ENCODE data around the gene KRT73.
"Not testable (repeated sequence)": the region's sequence is repeated elsewhere in the genome, so short reads cannot be mapped to it uniquely, and the experiment has no call there.

The KRT73 gene

DNA sequence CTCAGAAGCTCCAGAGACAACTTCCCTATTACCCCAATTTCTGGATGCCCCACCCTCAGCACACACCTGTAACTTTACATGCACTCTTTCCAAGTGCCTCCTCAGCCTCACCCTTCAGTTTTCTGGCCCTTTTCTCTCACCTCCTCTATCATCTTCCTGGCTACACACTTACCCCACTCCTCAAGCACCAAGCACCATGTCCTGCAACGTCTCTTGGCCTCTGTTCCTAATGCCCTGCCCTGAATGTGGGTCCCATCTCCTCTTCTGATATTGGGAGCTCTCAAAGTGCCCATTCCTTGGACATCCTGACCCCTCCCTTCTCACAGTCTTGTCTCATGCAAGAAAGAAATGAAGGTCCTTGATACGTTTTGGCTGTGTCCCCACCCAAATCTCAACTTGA, 18.3 kb downstream of the KRT73 start:
- no peak for DNase-seq

DNA sequence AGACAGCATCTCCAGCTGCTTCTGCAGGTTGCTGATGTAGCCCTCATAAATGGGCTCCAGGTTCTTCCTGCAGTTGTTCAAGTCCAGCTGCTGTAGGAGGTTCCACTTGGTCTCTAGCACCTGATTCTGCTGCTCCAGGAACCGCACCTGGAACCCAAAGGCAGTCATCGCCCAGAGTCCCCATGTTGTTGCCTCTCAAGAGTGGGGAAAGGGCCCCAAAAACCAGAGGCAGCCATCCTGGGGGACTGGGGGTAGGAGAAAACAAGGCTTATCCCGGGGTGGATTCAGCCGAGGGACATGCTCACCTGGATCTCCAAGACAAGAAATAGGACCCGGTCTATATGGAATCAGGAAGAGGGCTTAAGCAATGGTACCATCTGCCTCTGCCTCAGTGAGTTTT, 19.4 kb downstream of the KRT73 start:
- no peak for DNase-seq

DNA sequence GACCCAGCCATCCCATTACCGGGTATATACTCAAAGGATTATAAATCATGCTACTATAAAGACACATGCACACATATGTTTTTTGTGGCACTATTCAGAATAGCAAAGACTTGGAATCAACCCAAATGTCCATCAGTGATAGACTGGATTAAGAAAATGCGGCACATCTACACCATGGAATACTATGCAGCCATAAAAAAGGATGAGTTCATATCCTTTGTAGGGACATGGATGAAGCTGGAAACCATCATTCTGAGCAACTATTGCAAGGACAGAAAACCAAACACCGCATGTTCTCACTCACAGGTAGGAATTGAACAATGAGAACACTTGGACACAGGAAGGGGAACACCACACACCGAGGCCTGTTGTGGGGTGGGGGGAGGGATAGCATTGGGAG, 24.1 kb downstream of the KRT73 start:
- DNase-seq = not testable (repeated sequence)

DNA sequence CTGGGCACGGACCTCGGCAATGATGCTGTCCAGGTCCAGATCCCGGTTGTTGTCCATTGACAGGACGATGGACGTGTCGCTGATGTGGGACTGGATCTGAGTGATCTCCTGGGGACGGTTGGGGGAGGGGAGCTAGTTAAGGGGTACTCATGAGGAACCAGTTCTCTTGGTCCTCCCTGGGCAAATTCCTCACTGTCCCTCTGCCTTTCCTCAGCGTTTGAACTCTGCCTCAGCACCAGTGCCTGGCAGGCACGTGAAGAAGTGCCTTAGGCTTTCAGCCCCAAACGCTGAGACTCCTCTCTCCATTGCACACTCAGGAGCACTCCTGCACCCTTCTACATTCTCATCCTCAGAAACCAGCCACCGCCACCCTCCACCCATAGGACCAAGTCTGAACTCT, 26.8 kb downstream of the KRT73 start:
- no peak for DNase-seq

DNA sequence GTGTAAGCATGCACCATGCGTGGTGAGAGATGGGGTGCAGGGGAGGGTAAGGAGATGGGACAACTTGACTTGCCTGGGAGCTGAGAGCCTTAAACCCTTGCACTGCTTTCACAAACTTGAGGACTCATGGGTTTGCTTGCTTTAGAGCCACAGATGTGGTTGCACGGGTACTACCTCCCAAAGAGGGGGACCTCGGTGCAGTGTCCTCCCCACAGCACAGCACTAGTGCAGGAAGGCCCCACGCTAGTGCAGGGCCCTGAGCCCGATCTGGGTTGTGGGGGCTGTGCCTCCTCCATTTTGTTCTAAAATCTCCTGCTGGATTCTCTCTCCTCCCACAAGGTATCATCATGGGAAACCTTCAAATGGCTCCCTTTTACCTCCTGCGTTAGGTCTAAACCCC, 28.3 kb downstream of the KRT73 start:
- DNase-seq = no peak

DNA sequence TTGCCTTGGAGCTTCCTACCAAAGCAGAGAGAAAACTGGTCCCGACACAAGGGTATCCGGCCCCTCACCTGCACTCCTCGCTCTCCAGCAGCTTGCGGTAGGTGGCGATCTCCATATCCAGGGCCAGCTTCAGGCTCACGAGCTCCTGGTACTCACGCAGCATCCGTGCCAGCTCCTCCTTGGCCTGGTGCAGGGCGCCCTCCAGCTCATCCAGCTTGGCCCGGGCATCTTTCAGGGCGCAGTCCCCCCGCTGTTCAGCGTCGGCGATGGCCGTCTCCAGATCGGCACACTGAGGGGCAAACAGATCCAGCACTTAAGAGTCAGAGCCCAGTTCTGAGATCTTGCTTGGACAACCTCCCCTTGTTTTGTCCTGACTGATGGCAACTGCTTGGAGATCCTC, 30.8 kb downstream of the KRT73 start:
- DNase-seq = no peak

DNA sequence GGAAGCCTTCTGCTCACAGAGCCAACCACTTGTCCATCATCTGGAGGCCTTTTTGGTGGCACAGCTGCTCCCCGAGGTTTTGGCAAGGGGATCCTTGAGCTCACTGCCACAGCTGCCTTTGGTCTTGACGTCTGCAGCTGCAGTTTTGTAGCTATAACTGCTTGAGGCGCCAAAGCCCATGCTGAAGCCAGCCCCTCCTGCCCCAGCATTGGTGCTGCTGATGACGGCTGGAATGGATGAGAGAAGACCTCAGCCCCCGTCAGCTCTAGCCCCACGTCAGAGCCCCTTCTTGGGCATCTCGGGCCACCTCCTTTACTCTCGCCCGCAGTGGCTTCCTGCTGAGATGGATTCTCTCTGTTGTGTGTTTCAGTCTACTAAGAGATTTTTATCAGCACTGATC, 32.4 kb downstream of the KRT73 start:
- no peak for DNase-seq

DNA sequence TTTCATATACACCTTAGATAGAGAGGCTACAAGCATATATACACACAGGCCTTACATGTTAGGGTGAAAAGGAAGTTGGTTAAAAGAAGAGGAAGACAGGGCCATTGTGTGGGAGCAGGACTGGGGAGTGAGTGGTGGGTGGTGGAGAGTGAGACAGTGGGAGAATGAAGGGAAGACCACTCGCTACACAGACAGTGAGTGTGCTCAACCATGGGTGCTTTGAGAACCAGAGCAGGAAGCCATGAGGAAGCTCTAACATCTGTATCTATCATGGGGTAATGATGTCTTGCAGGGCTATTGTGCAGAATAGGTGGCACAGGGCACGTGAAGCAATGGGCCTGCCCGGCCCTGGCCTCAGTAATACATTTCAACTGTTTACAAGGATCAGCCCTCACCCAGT, 33.3 kb downstream of the KRT73 start:
- no peak for DNase-seq

DNA sequence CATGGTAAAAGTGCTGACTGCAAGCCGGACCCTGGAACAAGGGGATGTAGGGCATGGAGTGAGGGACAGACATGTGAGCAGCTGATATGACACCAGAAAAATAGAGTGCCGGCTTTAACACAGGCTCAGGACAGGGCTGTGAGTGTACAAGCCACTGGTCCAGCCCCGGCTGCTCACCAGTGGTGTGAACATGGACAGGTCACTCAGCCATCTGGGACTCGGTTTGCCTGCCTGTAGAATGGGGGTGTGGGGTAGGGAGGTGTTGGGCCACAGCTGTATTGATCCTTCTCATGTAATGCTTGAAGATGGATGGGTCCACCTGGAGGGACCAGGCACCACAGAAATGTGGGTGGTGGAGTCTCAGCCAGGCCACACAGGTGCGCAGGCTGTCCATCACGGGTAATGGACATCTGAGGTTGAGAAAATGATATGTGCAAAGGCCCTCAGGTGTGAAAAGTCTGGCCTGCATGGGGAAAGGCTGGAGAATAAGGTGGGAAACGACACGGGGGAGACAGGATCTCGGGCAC, 34.1 kb downstream of the KRT73 start:
- no peak for DNase-seq

DNA sequence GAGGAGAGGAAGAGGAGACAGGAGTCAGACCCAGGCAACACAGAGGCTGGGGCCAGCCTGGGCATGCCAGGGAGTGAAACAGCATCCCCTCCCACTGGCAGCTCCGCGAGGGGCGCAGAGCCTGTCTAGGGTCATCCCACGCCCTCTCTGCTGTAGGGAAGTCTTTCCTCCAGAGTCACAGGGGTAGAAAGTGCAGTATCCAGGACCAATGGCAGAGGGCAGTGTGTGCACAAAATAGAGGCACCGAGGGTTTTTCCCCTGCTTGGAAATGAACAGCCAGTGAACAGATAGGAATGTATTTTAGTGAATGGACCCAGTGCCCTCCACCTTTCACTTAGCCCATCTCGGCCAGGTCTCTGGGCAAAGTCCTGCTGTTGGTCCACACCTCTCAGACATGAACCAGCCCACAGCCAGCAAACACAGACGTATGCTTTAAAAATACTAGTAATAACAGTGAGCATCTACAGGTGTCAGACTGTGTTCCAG, 35.3 kb downstream of the KRT73 start:
- DNase-seq = peak in 9 of 14 donors; percentile 2 to 43 (median 14)

DNA sequence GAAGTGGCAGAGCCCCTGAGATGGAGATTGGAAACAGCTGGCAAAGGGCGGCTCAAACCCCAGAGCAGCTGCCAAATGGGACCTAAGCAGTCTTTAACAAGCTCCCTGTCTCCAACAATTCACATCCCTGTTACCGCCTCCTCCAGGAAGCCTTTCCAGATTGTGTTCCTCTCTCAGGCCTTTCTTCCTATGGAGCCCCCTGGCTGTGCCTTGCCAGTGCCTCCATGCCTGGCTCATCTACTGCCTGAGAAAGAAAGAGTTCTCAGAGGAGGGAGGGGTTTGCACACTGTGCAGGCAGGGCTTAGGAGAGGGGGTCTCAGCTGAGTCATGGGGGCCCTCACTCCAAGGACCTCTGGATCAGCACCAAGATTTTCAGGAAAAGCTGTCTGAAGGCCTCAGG, 35.9 kb downstream of the KRT73 start:
- DNase-seq = no peak

DNA sequence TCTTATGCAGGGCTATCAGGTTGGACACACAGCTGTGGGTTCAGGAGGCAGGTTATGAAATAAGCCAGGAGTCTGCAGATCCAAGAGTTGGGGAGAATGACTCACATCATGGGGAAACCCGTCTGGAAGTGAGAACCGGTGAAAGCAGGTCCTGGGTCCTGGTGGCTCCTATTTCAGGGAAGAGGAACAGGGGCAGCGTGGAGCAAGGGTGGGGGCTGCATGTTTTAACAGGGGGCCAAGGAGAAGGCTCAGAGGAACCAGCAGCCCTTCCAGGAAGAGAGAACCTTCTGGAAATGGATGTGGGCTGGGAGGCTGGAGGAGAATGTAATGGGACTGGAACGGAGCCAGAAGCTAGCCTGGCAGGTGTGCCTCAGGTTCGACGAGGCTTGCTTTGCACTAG, 36.9 kb downstream of the KRT73 start:
- no peak for DNase-seq

DNA sequence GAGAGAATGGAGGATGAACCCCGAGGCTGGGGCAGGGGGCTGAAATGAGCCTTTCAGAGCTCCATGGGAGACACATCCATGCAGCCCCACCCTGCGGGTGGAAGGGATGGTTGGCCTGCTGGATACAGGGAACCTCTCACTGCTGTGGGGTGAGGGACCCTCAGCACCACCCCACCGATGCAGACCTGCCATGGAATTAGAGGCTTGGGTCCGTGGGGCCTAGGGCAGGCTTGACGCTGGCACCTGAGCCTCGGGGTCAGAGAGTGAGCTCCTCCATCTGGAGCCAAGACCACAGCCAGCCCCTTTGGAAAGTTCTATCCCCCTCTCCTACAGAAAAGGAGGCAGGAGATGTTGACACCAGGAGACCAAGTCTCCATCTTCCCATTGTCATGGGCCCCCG, 37.3 kb downstream of the KRT73 start:
- no peak for DNase-seq

DNA sequence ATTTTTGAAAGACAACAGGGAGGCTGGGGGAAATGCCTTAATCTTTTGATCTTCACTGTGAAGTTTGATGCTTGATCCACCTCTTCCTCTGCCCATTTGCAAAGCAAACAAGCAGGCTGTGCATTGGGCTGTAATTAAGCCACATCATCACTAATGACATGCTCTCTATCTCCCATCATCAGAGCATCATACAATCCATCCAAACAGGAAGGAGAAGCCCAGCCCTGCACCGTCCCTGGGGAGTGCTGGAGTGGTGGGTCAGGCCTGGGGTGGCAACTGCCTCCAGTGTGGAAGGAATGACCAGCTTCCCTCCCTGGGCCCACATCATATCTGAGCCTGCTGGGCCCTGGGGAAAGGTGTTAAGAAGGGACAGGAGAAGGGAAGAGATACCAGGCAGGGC, 37.9 kb downstream of the KRT73 start:
- no peak for DNase-seq

DNA sequence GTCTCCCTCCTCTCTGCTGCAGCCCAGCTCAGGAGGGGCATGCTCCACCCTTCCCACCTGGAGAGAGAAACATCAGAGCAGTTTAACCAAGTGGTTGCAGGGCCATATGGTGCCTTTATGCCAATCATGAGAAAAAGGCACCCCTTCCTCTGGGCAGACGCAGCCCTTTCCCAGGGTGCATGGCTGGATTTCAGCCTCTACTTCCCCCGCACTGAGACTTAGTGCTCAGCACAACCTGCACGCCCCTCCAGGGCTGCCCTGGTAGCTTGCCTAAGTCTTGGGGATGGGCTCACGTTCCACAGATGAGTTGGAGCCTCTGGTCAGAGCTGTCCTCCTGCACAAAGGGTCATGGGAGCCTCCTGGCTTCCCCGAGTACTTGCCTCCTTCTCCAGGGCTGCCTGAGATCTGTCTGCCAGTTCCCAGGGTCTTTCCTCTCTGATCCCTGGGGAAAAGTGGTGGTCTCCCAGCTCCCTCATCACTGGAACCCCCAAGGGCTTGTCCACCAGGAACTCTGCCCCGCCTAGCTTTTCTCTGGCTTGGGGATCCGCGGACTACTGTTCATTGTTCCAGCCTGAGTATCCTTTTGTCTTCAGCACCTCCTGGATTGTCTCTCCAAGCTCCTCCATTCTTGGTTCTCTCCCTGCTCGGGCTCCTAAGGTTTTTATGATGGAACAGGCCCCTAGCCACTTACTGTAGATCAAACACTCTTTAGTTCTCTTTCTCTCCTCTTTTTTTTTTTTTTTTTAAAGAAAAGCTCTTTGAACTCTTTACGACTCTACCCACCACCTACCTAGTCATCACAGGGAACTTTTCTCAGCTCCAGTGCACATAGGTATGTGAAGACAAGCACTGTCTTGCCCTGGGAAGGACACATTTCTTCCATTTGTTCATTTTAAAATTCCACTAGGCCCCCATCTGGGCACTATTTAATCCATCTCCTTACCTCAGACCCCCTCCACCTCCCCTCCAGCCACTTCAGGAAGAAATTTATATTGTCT, 38.6 kb downstream of the KRT73 start:
- no peak for DNase-seq

DNA sequence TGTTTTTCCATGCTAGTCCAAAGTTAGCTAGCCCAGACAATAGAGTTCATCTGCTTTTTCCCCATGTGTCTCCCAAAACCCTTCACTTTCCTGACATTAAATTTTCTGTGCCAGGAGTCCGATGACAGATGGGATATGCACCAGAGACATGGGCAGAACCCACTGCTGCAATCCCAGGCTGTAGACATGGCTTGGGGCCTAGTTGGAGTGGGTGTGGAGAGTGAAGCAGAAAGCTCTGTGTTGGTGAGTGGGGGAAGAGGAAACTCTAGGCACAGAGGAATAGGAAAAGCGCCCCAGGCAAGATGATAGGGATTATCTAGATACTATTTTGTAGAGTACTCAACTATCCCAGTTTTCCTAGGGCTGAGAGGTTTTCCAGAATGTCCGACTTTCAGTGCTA, 39.9 kb downstream of the KRT73 start:
- no peak for DNase-seq

DNA sequence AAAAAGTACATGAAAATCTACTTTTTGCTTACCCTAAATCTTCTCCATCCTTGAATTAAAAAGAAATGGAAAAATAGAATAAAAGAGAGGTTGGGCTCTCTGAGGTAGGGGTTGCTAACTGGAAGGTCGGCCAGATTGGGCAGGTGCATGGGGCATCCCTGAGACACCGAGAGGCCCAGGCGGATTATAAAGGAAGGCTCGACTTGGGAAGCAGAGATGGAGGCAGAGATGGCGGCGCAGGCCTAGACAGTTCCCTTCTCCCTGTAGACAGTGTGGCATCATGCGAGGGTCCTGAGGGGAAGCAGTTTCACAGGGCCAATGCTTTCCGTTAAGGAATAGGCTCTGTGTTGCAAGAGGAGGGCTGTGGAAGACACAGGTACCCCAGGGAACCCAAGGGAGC, 41.0 kb downstream of the KRT73 start:
- no peak for DNase-seq

DNA sequence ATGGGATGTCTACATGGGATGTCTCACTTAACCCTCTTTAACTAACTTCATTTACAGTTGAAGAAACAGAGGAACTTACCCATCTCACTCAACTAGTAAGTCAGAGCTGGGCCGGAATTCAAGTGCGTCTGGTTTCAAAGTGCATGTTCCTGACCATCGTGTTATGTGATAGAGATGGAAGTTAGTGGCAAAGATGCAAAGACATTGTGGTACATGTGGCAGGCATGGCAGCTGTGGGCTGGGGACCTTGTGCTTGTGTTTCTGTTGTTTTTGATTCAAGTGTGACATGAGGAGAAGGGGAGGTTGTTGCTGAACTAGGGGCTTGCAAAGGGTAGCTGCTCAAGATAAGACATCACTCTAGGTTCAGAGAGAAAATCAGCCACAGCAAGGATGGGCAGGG, 42.4 kb downstream of the KRT73 start:
- DNase-seq = no peak

DNA sequence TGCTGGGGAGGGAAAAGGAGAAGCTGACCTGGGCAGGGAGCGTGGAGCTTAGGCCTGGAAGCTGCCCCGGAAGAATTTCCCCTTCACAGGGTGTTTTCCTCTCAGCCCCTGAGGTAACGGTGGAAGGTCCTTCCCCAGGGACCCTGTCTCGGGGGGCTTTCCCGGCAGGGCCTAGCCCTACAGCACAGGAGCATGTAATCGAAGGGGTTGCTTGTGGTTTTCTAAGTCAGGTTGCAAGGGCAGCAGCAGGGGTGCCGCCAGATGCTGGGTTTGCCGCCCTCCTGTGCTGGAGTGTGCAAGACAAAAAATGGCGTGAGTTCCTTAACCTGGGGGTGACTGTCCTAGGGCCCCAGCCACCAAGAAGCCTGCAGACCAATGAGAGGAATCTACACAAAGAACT, 43.1 kb downstream of the KRT73 start:
- DNase-seq = no peak

DNA sequence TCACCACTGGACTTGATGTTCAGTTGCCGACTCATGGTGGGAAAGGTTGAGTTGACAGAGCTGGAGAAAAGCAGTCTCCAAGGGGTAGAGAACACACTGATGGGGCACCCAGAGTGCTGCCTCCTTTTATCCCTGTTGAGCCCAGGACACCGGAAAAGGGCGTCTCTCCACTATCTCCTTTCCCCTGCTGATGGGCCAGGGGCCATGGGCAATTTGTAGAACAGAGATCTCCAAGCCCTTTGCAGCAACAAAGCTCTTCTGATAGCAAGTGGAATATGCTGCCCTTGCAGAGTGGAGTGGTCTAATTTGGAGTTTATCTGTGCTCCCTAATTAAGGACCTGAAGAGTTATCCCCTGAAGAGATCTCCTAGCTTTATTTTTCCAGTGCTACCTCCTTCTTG, 44.6 kb downstream of the KRT73 start, which contains the start of gene KRT74:
Gene KRT74 (minus strand): TSS at position 101 of the 400 bp plus-strand sequence. CDS start 66 bp downstream, at position 35.
- no peak for DNase-seq

DNA sequence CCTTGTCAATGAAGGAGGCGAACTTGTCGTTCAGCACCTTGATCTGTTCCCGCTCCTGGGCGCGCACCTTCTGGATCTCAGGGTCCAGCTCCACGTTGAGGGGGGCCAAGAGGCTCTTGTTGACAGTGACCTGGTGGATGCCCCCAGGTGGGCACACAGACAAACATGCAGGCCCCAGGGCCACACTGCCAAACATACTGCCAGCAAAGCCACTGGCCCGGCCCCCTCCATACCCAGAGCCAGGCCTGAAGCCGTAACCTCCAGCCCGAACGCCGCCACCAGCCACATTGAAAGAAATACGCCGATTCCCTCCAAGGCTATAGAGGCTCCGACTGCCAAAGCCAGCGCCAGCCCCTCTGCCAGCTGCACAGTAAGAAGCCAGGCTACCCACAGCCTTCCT, 45.1 kb downstream of the KRT73 start:
- DNase-seq = no peak

DNA sequence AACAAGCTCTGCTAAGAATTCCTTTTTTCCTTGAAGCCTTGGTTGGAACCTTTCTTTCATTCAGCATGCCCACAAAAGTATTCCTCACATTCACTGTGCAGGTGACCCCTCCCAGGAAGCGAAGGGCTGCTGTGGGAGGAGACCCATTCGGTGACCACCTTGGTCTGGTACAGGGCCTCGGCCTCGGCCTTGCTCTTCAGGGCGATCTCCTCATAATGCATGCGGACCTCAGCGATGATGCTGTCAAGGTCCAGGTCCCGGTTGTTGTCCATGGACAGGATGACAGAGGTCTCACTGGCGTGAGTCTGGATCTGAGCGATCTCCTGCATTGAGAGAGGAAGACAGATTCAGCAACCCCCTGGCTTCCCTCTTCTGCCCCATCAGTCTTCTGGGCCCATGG, 47.8 kb downstream of the KRT73 start:
- no peak for DNase-seq

DNA sequence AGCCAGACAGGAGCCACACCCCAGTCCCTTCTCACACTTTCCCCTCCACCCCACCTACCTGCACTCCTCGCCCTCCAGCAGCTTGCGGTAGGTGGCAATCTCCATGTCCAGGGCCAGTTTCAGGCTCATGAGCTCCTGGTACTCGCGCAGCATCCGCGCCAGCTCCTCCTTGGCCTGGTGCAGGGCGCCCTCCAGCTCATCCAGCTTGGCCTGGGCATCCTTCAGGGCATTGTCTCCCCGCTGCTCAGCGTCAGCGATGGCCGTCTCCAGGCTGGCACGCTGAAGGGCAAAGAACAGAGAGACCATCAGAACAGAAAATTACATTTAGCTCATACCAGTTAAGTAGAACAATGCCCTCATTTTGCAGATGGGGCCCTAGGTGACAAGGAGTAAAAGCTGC, 50.2 kb downstream of the KRT73 start:
- DNase-seq = peak in 6 of 14 donors; percentile 1 to 18 (median 14)

DNA sequence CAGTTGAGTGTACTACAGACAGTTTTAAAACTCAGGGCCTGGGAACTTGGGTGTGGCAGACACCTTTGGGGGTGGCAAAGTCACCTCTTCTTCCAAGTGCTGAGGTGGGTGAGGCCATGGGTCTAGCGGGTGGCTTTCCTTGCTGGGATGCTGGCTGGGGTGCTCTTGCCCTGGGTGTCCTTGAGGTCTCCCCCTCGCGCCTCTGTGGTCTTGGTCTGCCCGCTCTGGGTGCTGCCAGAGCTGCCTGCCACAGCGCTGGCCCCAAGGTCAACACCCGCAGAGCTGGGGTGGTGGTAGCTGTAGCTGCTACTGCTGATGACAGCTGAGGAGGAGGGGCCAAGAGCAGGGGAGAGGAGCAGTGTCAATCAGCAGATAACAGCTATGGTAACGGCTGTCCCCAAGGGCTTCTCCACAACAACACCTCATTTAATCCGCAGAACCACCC, 51.5 kb downstream of the KRT73 start:
- no peak for DNase-seq
